Mesenchymal stem cell (in vitro differentiated cells and primary cell): ENCODE data around the gene FHOD1.

Experiments used
- DNase-seq: peaks from one replicate; pipeline ENCODE4 v3.0.0-alpha.2; 2013
- H2AFZ ChIP-seq: one replicate; pipeline ENCODE4 v1.6.1; 2013; ENCODE audit warnings: low read depth, mild to moderate bottlenecking, control low read depth, inconsistent platforms, low read length, moderate library complexity
- H2AK5ac ChIP-seq: 2 replicates; pipeline ENCODE4 v1.6.1; 2013; ENCODE audit warnings: low read length, moderate library complexity, mild to moderate bottlenecking, inconsistent platforms; ENCODE audit not compliant: severe bottlenecking
- H2BK120ac ChIP-seq: one replicate; pipeline ENCODE4 v1.6.1; 2013; ENCODE audit warnings: low read depth, mild to moderate bottlenecking, inconsistent platforms, low read length, moderate library complexity
- H2BK12ac ChIP-seq, 2 experiments: one replicate each; pipeline ENCODE4 v1.6.1; 2013; ENCODE audit warnings: inconsistent platforms in 2 of 2, low read length in 2 of 2, mild to moderate bottlenecking in 2 of 2, moderate library complexity in 2 of 2, control low read depth in 1 of 2
- H2BK15ac ChIP-seq: one replicate; pipeline ENCODE4 v1.6.1; 2013; ENCODE audit warnings: mild to moderate bottlenecking, low read depth, inconsistent platforms; ENCODE audit not compliant: poor library complexity, severe bottlenecking
- H2BK5ac ChIP-seq: 2 replicates; pipeline ENCODE4 v1.6.1; 2013; ENCODE audit warnings: low read depth, mild to moderate bottlenecking, low read length, control low read depth, inconsistent platforms; ENCODE audit not compliant: poor library complexity, severe bottlenecking
- H3K14ac ChIP-seq, 2 experiments: one replicate each; pipeline ENCODE4 v1.6.1; 2013; ENCODE audit warnings: inconsistent platforms in 2 of 2, low read length in 2 of 2, control low read depth in 1 of 2, mild to moderate bottlenecking in 1 of 2, moderate library complexity in 1 of 2
- H3K18ac ChIP-seq, 2 experiments: one replicate each; pipeline ENCODE4 v1.6.1; 2013; ENCODE audit warnings: inconsistent platforms in 2 of 2, low read length in 2 of 2, control low read depth in 1 of 2, low read depth in 1 of 2, mild to moderate bottlenecking in 1 of 2
- H3K23ac ChIP-seq, 2 experiments: one replicate each; pipeline ENCODE4 v1.6.1; 2013; ENCODE audit warnings: inconsistent platforms in 2 of 2, low read length in 2 of 2, mild to moderate bottlenecking in 2 of 2, moderate library complexity in 2 of 2, control low read depth in 1 of 2
- H3K27ac ChIP-seq: 2 replicates; pipeline ENCODE4 v1.5.1; 2013; ENCODE audit warnings: mild to moderate bottlenecking, moderate library complexity, low read length, control low read depth, inconsistent platforms; ENCODE audit not compliant: poor library complexity, severe bottlenecking
- H3K27me3 ChIP-seq, 2 experiments: 2 replicates each; pipeline versions ENCODE4 v1.6.1 to v1.7.0; 2013; ENCODE audit warnings: low read length in 2 of 2, mild to moderate bottlenecking in 2 of 2, moderate library complexity in 2 of 2, control low read depth in 1 of 2, inconsistent platforms in 1 of 2; ENCODE audit not compliant: control insufficient read depth in 1 of 2, insufficient read depth in 1 of 2
- H3K36me3 ChIP-seq, 2 experiments: 2 replicates each; pipeline versions ENCODE4 v1.6.1 to v1.7.0; 2013; ENCODE audit warnings: low read length in 2 of 2, control low read depth in 1 of 2, inconsistent platforms in 1 of 2, low read depth in 1 of 2, mild to moderate bottlenecking in 1 of 2; ENCODE audit not compliant: insufficient read depth in 2 of 2, control insufficient read depth in 1 of 2
- H3K4ac ChIP-seq, 2 experiments: one replicate each; pipeline ENCODE4 v1.6.1; 2013; ENCODE audit warnings: inconsistent platforms in 2 of 2, low read length in 2 of 2, mild to moderate bottlenecking in 2 of 2, moderate library complexity in 2 of 2, control low read depth in 1 of 2, low read depth in 1 of 2
- H3K4me1 ChIP-seq: 2 replicates; pipeline ENCODE4 v1.6.1; 2013; ENCODE audit warnings: low read depth, low read length, control low read depth; ENCODE audit not compliant: control insufficient read depth, insufficient read depth
- H3K4me2 ChIP-seq: 2 replicates; pipeline ENCODE4 v1.6.1; 2013; ENCODE audit warnings: low read length, mild to moderate bottlenecking, inconsistent platforms; ENCODE audit not compliant: poor library complexity, severe bottlenecking
- H3K4me3 ChIP-seq, 2 experiments: 2 replicates each; pipeline versions ENCODE4 v1.5.1 to v1.7.0; 2013; ENCODE audit warnings: low read length in 2 of 2, mild to moderate bottlenecking in 2 of 2, control low read depth in 1 of 2, low read depth in 1 of 2; ENCODE audit not compliant: insufficient read depth in 1 of 2
- H3K79me1 ChIP-seq: replicated peaks from 2 replicates; pipeline ENCODE4 v1.6.1; 2013; ENCODE audit warnings: mild to moderate bottlenecking, control low read depth, low read length, inconsistent platforms; ENCODE audit not compliant: poor library complexity, severe bottlenecking
- H3K9ac ChIP-seq: 2 replicates; pipeline ENCODE4 v1.7.0; 2013; ENCODE audit warnings: mild to moderate bottlenecking, low read length, moderate library complexity
- H3K9me3 ChIP-seq: 2 replicates; pipeline ENCODE4 v1.7.0; 2013; ENCODE audit warnings: mild to moderate bottlenecking, low read length; ENCODE audit not compliant: control insufficient read depth
- H4K8ac ChIP-seq: one replicate; pipeline ENCODE4 v1.6.1; 2013; ENCODE audit warnings: inconsistent platforms, mild to moderate bottlenecking, low read length, moderate library complexity
- H4K91ac ChIP-seq: one replicate; pipeline ENCODE4 v1.6.1; 2013; ENCODE audit warnings: mild to moderate bottlenecking, low read length, inconsistent platforms
- WGBS: methylation state at CpG from one replicate; pipeline ENCODE4 v1.1.7; 2013; ENCODE audit warnings: mixed read lengths; 5-methylcytosine and 5-hydroxymethylcytosine counted together

FHOD1 gene

GRCh38 chr16:67226295-67226803 lies 20.9 kb downstream of the FHOD1 start:
- Histone ChIP-seq H3K23ac (no peak overlapping the region), H3K4me3 (peak overlapping the region; percentile 62 to 92), H2BK12ac (no peak overlapping the region), H3K27ac (no peak overlapping the region), H2BK5ac (no peak overlapping the region), H4K8ac (peak overlapping the region; percentile 39), H3K9me3 (no peaks in the 10 kb centered on the region), H3K18ac (peak overlapping the region; percentile 41 to 92), H3K79me1 (peaks cover 25% of the 10 kb centered on the region), H2AFZ (peak overlapping the region; percentile 44), H3K4ac (peak overlapping the region; percentile 15 to 26), H3K14ac (peak overlapping the region in 1 of 2 experiments; percentile 74), H2BK120ac (no peak overlapping the region), H3K4me2 (peak overlapping the region; percentile 54), H3K27me3 (no peaks in the 10 kb centered on the region), H2AK5ac (peak overlapping the region; percentile 11), H3K4me1 (peaks cover 16% of the 10 kb centered on the region), H3K9ac (peak overlapping the region; percentile 98), H3K36me3 (peaks cover 37 to 54% of the 10 kb centered on the region in 2 experiments), H4K91ac (peak overlapping the region; percentile 53), H2BK15ac (no peak overlapping the region)
- DNase-seq = no peak
- 17% methylated on average over 12 of the region's 12 CpGs for WGBS

DNA sequence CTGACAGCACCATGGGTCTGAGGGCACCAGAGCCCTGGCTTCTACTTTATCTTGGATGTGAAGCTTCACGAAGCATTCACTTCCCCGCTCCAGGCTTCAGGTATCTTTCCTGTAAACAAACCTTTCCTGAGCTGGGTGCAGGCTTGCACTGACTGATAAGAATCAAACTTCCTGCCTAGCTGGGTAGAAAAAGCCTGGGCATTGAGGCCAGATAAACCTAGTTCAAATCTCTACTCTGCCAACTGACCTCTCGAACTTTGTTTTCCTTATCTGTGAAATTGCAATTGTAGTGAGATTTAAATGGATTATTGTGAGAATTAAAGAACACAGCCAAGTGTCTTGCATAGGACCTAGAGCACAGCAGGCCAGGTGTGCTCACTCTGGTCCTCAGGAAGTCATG lies 23.3 kb downstream of the FHOD1 start:
- Histone ChIP-seq H3K18ac (no peak overlapping the region), H3K79me1 (peaks cover 20% of the 10 kb centered on the region), H4K8ac (peak overlapping the region; percentile 21), H3K27me3 (no peaks in the 10 kb centered on the region), H2BK5ac (no peak overlapping the region), H3K9me3 (no peaks in the 10 kb centered on the region), H3K23ac (no peak overlapping the region), H3K4me3 (no peak overlapping the region), H2BK15ac (no peak overlapping the region), H3K4me1 (peaks cover 16% of the 10 kb centered on the region), H3K14ac (no peak overlapping the region), H2BK120ac (no peak overlapping the region), H2AK5ac (no peak overlapping the region), H4K91ac (no peak overlapping the region), H3K36me3 (peaks cover 13 to 43% of the 10 kb centered on the region in 2 experiments), H3K4me2 (no peak overlapping the region), H3K4ac (no peak overlapping the region), H2AFZ (no peak overlapping the region), H2BK12ac (no peak overlapping the region), H3K9ac (no peak overlapping the region), H3K27ac (no peak overlapping the region)
- no peak for DNase-seq
- WGBS = 86% methylated on average over 3 of the region's 3 CpGs

- Histone ChIP-seq H3K14ac (no peak overlapping the region), H3K4me2 (no peak overlapping the region), H2BK15ac (no peak overlapping the region), H3K27me3 (no peaks in the 10 kb centered on the region), H2AFZ (no peak overlapping the region), H2BK12ac (no peak overlapping the region), H2BK5ac (no peak overlapping the region), H2AK5ac (no peak overlapping the region), H3K36me3 (peaks cover 12% of the 10 kb centered on the region in 2 experiments), H2BK120ac (no peak overlapping the region), H3K4ac (no peak overlapping the region), H3K79me1 (no peaks in the 10 kb centered on the region), H3K9me3 (no peaks in the 10 kb centered on the region), H3K4me1 (peaks cover 4% of the 10 kb centered on the region), H3K18ac (no peak overlapping the region), H3K9ac (peak overlapping the region; percentile 49), H4K8ac (no peak overlapping the region), H3K27ac (no peak overlapping the region), H3K4me3 (no peak overlapping the region), H4K91ac (no peak overlapping the region), H3K23ac (no peak overlapping the region)
- no peak for DNase-seq
- WGBS = 81% methylated on average over 18 of the region's 18 CpGs
These were observed 30.4 kb downstream of the FHOD1 start for GRCh38 chr16:67216612-67217490.

DNA sequence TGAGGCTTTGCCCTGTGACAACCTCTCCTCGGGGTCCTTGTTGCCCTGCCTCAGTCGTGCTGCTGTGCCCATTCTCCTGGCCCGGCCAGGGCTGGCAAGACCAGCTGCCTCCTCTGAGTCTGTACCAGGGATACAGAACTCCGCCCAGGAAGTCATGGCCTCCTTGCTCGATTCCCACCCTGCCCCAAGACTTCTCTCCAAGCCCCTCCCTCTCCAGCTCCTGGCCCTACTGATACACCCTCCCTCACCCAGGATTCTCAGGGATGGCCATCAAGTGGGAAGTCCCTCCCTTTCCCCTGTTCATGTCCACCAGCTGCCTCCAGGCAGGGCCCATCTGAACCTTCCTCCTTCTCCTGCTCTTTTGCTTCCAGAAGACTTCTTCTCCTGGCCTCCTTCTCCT lies 31.6 kb downstream of the FHOD1 start:
- Histone ChIP-seq H3K9ac (no peak overlapping the region), H3K4ac (no peak overlapping the region), H4K91ac (no peak overlapping the region), H3K9me3 (no peaks in the 10 kb centered on the region), H3K79me1 (no peaks in the 10 kb centered on the region), H3K36me3 (peaks cover 13 to 19% of the 10 kb centered on the region in 2 experiments), H2BK5ac (no peak overlapping the region), H2AK5ac (no peak overlapping the region), H3K4me2 (no peak overlapping the region), H3K4me3 (no peak overlapping the region), H2AFZ (no peak overlapping the region), H3K4me1 (peaks cover 4% of the 10 kb centered on the region), H2BK12ac (no peak overlapping the region), H3K14ac (no peak overlapping the region), H3K23ac (no peak overlapping the region), H3K27me3 (no peaks in the 10 kb centered on the region), H2BK120ac (no peak overlapping the region), H3K18ac (no peak overlapping the region), H2BK15ac (no peak overlapping the region), H4K8ac (peak overlapping the region; percentile 55), H3K27ac (no peak overlapping the region)
- DNase-seq = no peak
- 62% methylated on average over 5 of the region's 5 CpGs for WGBS
